ENCODE results near the gene BCL3.
"Not testable (repeated sequence)": the region's sequence is repeated elsewhere in the genome, so short reads cannot be mapped to it uniquely, and the experiment has no call there.

BCL3 gene

GRCh38 chr19:44714597-44715169, 33.8 kb upstream of the BCL3 start:
- no peak for TF ChIP-seq CTCF (IDR thresholded peaks at IDR 0.05; ENCODE audit: low read depth, low read length)
- no peak overlapping the region for H3K4me3 ChIP-seq (ENCODE audit: low read depth, low read length)

- no peak for TF ChIP-seq CTCF (IDR thresholded peaks at IDR 0.05; ENCODE audit: low read depth, low read length)
- no peak overlapping the region for H3K4me3 ChIP-seq (ENCODE audit: low read depth, low read length)
Observed at GRCh38 chr19:44717603-44718002, 30.9 kb upstream of the BCL3 start.

- H3K4me3 ChIP-seq (ENCODE audit: low read depth, low read length), result no peak overlapping the region
Observed at GRCh38 chr19:44718441-44719261, 29.9 kb upstream of the BCL3 start.

GRCh38 chr19:44719262-44719701, 29.2 kb upstream of the BCL3 start:
- H3K4me3 ChIP-seq (ENCODE audit: low read depth, low read length), result no peak overlapping the region
- TF ChIP-seq CTCF (IDR thresholded peaks at IDR 0.05; ENCODE audit: low read depth, low read length), result no peak

More at GRCh38 chr19:44718441-44719261, 29.9 kb upstream of the BCL3 start:
- TF ChIP-seq CTCF (IDR thresholded peaks at IDR 0.05; ENCODE audit: low read depth, low read length), result no peak

- H3K4me3 ChIP-seq (ENCODE audit: low read depth, low read length), result not testable (repeated sequence)
Observed at GRCh38 chr19:44720396-44720795, 28.1 kb upstream of the BCL3 start.

- no peak overlapping the region for H3K4me3 ChIP-seq (ENCODE audit: low read depth, low read length)
- TF ChIP-seq CTCF (IDR thresholded peaks at IDR 0.05; ENCODE audit: low read depth, low read length), result no peak
Observed at GRCh38 chr19:44720945-44721344, 27.6 kb upstream of the BCL3 start.

- not testable (repeated sequence) for H3K4me3 ChIP-seq (ENCODE audit: low read depth, low read length)
Observed at GRCh38 chr19:44721369-44721768, 27.1 kb upstream of the BCL3 start.

Data from WI38 (cell line).